CMK (cell line): ENCODE results near the gene ZG16.
"Not testable (repeated sequence)": the region's sequence is repeated elsewhere in the genome, so short reads cannot be mapped to it uniquely, and the experiment has no call there.

Source experiments
- DNase-seq: peaks from one replicate; pipeline ENCODE4 v3.0.0-alpha.2; 2010; ENCODE audit warnings: low read depth

ZG16 gene

GRCh38 chr16:29777576-29778350 lies at the start of gene ZG16:
ZG16 (plus strand) TSS chr16:29778256; CDS start chr16:29779267, 1,011 bp downstream.
- DNase-seq: no peak

- no peak for DNase-seq
Measured at GRCh38 chr16:29729116-29729521, 48.9 kb upstream of the ZG16 start.

- DNase-seq: no peak
Measured at GRCh38 chr16:29730649-29731048, 47.4 kb upstream of the ZG16 start.

GRCh38 chr16:29731768-29732601 lies 46.1 kb upstream of the ZG16 start:
- not testable (repeated sequence) for DNase-seq

- DNase-seq: no peak
Measured at GRCh38 chr16:29734786-29735185, 43.3 kb upstream of the ZG16 start.

GRCh38 chr16:29736112-29736511 lies 41.9 kb upstream of the ZG16 start:
- no peak for DNase-seq

GRCh38 chr16:29736764-29737163 lies 41.3 kb upstream of the ZG16 start:
- no peak for DNase-seq

GRCh38 chr16:29737713-29738112 lies 40.3 kb upstream of the ZG16 start:
- no peak for DNase-seq

GRCh38 chr16:29738514-29738913 lies 39.5 kb upstream of the ZG16 start:
- DNase-seq: no peak

- not testable (repeated sequence) for DNase-seq
Measured at GRCh38 chr16:29739927-29740629, 38.0 kb upstream of the ZG16 start.

GRCh38 chr16:29740630-29741015 lies 37.4 kb upstream of the ZG16 start:
- not testable (repeated sequence) for DNase-seq

- no peak for DNase-seq
Measured at GRCh38 chr16:29742683-29743275, 35.3 kb upstream of the ZG16 start.

- DNase-seq: no peak
Measured at GRCh38 chr16:29743475-29743826, 34.6 kb upstream of the ZG16 start.

- DNase-seq: no peak
Measured at GRCh38 chr16:29743827-29744531, 34.1 kb upstream of the ZG16 start.

- no peak for DNase-seq
Measured at GRCh38 chr16:29744541-29745101, 33.4 kb upstream of the ZG16 start.

GRCh38 chr16:29745121-29745852 lies 32.8 kb upstream of the ZG16 start:
- no peak for DNase-seq

- DNase-seq: peak; percentile 98
Measured at GRCh38 chr16:29745853-29746345, 32.2 kb upstream of the ZG16 start, which contains the start of gene C16orf54. C16orf54 (minus strand) TSS chr16:29745990; CDS start chr16:29744951, 1,039 bp downstream.

- DNase-seq: peak; percentile 57
Measured at GRCh38 chr16:29746518-29746917, 31.5 kb upstream of the ZG16 start.

GRCh38 chr16:29747947-29748759 lies 29.9 kb upstream of the ZG16 start:
- DNase-seq: no peak
